Adrenal gland (tissue), 12 donors: ENCODE data around the gene ASTN2. TPM values are rescaled to one million over a fixed set of nuclear protein-coding genes. Genes with fewer than 3 reads are reported as not detected.

Experiments
- DNase-seq, 7 donors: peaks; one replicate each; pipeline ENCODE4 v3.0.0-alpha.2; 2019 to 2020
- H3K27ac ChIP-seq, 5 donors: fragments of 200-600 bp; sonication (generic) in 4 of 5; 1 replicate in 3 of 5; 2 replicates in 2 of 5; pipeline versions ENCODE4 v1.5.1 to v1.8.0; 2016 to 2020; ENCODE audit warnings: mild to moderate bottlenecking in 1 of 5
- H3K27me3 ChIP-seq: fragments of 200-600 bp; 2 replicates; pipeline ENCODE4 v1.8.0; 2021
- H3K36me3 ChIP-seq, 2 donors: fragments of 200-600 bp; replicated peaks in 1 of 2; 1 replicate in 1 of 2; 2 replicates in 1 of 2; pipeline versions ENCODE4 v1.5.1 to v1.8.0; 2018 to 2022
- H3K4me1 ChIP-seq, 2 donors: fragments of 200-600 bp; replicated peaks in 1 of 2; 1 replicate in 1 of 2; 2 replicates in 1 of 2; pipeline versions ENCODE4 v1.5.1 to v1.8.0; 2018 to 2021
- H3K4me3 ChIP-seq, 4 donors: fragments of 200-600 bp; sonication (generic) in 3 of 4; one replicate each; pipeline ENCODE4 v1.5.1; 2016 to 2018
- H3K9me3 ChIP-seq, 3 donors: fragments of 200-600 bp; sonication (generic) in 1 of 3; replicated peaks in 1 of 3; 1 replicate in 2 of 3; 2 replicates in 1 of 3; pipeline versions ENCODE4 v1.5.1 to v1.8.0; 2016 to 2021
- POLR2A ChIP-seq, 2 donors: fragments of 450-650 bp; IDR thresholded peaks; one replicate each; pipeline ENCODE4 v1.6.1; 2017; ENCODE audit warnings: antibody characterized with exemption in 2 of 2, mild to moderate bottlenecking in 2 of 2, moderate library complexity in 1 of 2
- WGBS, 4 donors: extraction: QIAGEN DNeasy Blood & Tissue Kit in 2 of 4; methylation state at CpG; one replicate each; pipeline versions ENCODE4 v1.1.5 to v1.1.7; 2013 to 2017; 5-methylcytosine and 5-hydroxymethylcytosine counted together
- intact Hi-C, 2 donors: fragments of 100-400 bp; cut with DNase I; formaldehyde crosslinking; loops; one replicate each; pipeline versions ENCODE4 v1.14.1 to v1.15.0; 2022 to 2023
- polyA plus RNA-seq, 3 donors: library from polyadenylated mRNA; stranded (reverse); fragments of 200-250 nt in 2 of 3; fragments of 350-450 nt in 1 of 3; fragmentation: Illumina TruSeq in 1 of 3; extraction: RNeasy Lipid Tissue Mini Kit (QIAGEN cat#74804) in 1 of 3; gene quantifications; one replicate each; pipeline ENCODE4 v1.2.3, GENCODE V29; 2013 to 2014
- total RNA-seq, 9 donors: library from RNA; depleted of rRNA in 4 of 9; stranded (reverse); fragments of >200 nt in 4 of 9; fragments of 120-200 nt in 1 of 9; fragmentation: NEBNext Ultra II Directional in 1 of 9; extraction: Animal tissue kit (Norgen Biotek cat#: 25700) in 1 of 9; gene quantifications; one replicate each; pipeline versions ENCODE4 v1.1.0 to v1.2.4, GENCODE V29; 2013 to 2023
- TF ChIP-seq, protein P1 (sequence below), 6 experiments: fragments of 450-650 bp in 4 of 6; fragments of 200-600 bp in 2 of 6; sonication (generic) in 1 of 6; IDR thresholded peaks; 1 replicate in 5 of 6; 2 replicates in 1 of 6; pipeline versions ENCODE4 v1.5.1 to v1.8.0; 2016 to 2021; ENCODE audit warnings: antibody characterized with exemption in 6 of 6, mild to moderate bottlenecking in 2 of 6, moderate library complexity in 1 of 6
- donor health status: healthy with polysubstance abuse.
- donor health status: Bipolar disorder and iron deficiency.
- donor health status: DM: yes; HTN: yes; CAD: no.
- donor health status: DM: no; HTN: no; CAD: no.
- donor health status: DM: no; HTN: no; CAD: no.
- donor health status: DM: yes; HTN: yes; CAD: no.

ASTN2 gene
- total and polyA plus RNA-seq, 12 donors = 2.5 to 15.6 (median 6.8) TPM

DNA sequence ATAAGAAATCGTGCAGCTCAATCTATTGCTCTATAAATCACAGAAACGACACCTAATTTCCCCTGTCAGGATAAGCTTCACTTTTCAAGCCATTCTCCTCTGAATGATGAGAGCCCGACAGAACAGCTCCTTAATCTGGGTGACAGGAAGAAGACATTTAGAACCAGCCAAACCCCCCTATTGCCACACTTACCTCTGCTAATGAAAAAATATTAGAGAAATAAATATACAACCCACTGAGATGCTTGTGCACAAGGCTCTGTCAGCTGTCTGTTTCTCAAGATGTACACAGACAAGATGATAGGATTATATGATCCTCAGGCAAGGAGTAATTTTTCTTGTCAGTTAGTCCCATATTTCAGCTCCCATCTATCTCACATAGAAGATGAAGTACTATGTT lies 785.2 kb downstream of the ASTN2 start:
- WGBS, 4 donors = 73 to 85% (median 76%) methylated on average over 3 of the region's 3 CpGs
- intact Hi-C loops = no loop called here
- Histone ChIP-seq H3K4me1 (peaks cover 0 to 7% of the 10 kb centered on the region in 2 donors), H3K27ac (no peak overlapping the region), H3K4me3 (no peak overlapping the region), H3K9me3 (no peaks in the 10 kb centered on the region), H3K27me3 (no peaks in the 10 kb centered on the region), H3K36me3 (no peaks in the 10 kb centered on the region)
- TF ChIP-seq, protein P1, sequence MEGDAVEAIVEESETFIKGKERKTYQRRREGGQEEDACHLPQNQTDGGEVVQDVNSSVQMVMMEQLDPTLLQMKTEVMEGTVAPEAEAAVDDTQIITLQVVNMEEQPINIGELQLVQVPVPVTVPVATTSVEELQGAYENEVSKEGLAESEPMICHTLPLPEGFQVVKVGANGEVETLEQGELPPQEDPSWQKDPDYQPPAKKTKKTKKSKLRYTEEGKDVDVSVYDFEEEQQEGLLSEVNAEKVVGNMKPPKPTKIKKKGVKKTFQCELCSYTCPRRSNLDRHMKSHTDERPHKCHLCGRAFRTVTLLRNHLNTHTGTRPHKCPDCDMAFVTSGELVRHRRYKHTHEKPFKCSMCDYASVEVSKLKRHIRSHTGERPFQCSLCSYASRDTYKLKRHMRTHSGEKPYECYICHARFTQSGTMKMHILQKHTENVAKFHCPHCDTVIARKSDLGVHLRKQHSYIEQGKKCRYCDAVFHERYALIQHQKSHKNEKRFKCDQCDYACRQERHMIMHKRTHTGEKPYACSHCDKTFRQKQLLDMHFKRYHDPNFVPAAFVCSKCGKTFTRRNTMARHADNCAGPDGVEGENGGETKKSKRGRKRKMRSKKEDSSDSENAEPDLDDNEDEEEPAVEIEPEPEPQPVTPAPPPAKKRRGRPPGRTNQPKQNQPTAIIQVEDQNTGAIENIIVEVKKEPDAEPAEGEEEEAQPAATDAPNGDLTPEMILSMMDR (IDR thresholded peaks at IDR 0.05) = no peak
- no peak for DNase-seq

DNA sequence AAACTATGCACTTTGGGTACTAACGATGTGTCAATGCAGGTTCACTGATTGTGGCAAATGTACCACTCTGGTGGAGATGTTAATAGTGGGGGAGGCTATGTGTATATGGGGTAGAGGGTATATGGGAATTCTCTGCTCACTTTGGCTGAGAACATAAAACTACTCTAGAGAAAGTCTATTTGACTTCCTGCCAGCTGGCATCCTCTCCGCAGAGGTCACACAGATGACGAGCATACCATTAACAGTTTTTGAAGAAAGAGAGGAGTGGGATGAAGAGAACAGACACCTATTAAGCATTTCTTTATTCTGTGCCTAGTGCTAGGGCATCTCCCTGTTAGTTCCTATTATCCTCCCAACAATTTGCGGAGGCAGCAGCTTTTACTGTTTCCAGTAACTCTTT lies 786.1 kb downstream of the ASTN2 start:
- Histone ChIP-seq H3K27ac (no peak overlapping the region), H3K4me3 (no peak overlapping the region), H3K4me1 (peaks cover 0 to 7% of the 10 kb centered on the region in 2 donors), H3K27me3 (no peaks in the 10 kb centered on the region), H3K36me3 (no peaks in the 10 kb centered on the region), H3K9me3 (no peaks in the 10 kb centered on the region)
- DNase-seq = no peak
- intact Hi-C loops = no loop called here
- WGBS, 4 donors = 65 to 81% (median 75%) methylated on average over 4 of the region's 4 CpGs
- TF ChIP-seq POLR2A (IDR thresholded peaks at IDR 0.05) = no peak
- TF ChIP-seq, protein P1 (IDR thresholded peaks at IDR 0.05) = no peak

DNA sequence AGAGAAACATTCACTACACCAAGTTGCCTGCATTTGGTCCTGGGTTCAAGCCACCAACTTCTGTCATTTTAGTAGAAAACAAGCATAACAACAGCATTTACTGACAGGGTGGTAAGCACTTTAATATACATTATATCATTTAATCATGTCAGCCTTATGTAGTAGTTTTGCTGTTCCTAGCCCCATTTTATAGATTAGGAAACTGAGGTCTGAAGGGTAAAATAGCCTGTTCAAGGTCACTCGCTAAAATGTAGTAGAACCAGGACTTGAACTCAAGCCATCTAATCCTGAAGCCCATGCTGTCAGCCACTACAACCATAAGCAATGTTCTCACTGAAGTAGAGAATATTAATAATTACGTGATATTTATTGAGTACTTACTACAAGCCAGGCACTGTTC lies 787.4 kb downstream of the ASTN2 start:
- H3K4me3 ChIP-seq = no peak overlapping the region
- intact Hi-C loops = no loop called here
- no peak for DNase-seq
- WGBS, 4 donors = 83 to 89% (median 87%) methylated on average over 2 of the region's 2 CpGs
- no peaks in the 10 kb centered on the region for H3K36me3 ChIP-seq
- no peaks in the 10 kb centered on the region for H3K4me1 ChIP-seq
- no peaks in the 10 kb centered on the region for H3K27me3 ChIP-seq
- TF ChIP-seq, protein P1 (IDR thresholded peaks at IDR 0.05) = no peak
- no peak for TF ChIP-seq POLR2A (IDR thresholded peaks at IDR 0.05)
- no peaks in the 10 kb centered on the region for H3K9me3 ChIP-seq
- H3K27ac ChIP-seq = no peak overlapping the region

DNA sequence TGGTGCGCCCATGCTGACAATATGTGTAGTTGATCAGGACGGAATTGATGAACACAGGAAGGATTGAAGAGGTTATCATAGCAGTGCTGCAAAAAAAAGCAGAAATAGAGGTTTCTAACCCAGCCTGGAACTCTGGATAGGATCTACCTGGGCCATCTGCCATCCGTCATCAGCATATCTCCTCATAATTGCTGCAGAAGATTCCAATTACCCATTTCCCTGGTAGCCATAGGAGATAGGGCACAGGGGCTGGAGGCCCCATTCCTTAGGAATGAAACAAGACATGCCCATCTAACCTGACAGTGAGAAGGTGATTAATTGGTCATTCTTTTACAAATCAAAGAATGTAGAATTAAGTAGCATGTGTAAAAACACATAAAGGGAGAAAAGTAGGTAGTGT lies 788.1 kb downstream of the ASTN2 start:
- TF ChIP-seq, protein P1 (IDR thresholded peaks at IDR 0.05) = no peak
- no peak for TF ChIP-seq POLR2A (IDR thresholded peaks at IDR 0.05)
- Histone ChIP-seq H3K4me3 (no peak overlapping the region), H3K4me1 (no peaks in the 10 kb centered on the region), H3K27ac (no peak overlapping the region), H3K36me3 (no peaks in the 10 kb centered on the region), H3K27me3 (no peaks in the 10 kb centered on the region), H3K9me3 (no peaks in the 10 kb centered on the region)
- intact Hi-C loops = no loop called here
- no peak for DNase-seq
- 92 to 99% (median 94%) methylated on average over 3 of the region's 3 CpGs for WGBS, 4 donors
